HG03066 (cell line): ENCODE measurements around the gene PRDM15.

Experiments used
- ATAC-seq: cut with Tn5 transposase; IDR thresholded peaks from one replicate; pipeline ENCODE4 v1.9.1; 2021; ENCODE audit warnings: low read depth; ENCODE audit not compliant: unreplicated experiment

Gene PRDM15

GRCh38 chr21:41767606-41768436 lies 111.3 kb downstream of the PRDM15 start:
- no peak for ATAC-seq

DNA sequence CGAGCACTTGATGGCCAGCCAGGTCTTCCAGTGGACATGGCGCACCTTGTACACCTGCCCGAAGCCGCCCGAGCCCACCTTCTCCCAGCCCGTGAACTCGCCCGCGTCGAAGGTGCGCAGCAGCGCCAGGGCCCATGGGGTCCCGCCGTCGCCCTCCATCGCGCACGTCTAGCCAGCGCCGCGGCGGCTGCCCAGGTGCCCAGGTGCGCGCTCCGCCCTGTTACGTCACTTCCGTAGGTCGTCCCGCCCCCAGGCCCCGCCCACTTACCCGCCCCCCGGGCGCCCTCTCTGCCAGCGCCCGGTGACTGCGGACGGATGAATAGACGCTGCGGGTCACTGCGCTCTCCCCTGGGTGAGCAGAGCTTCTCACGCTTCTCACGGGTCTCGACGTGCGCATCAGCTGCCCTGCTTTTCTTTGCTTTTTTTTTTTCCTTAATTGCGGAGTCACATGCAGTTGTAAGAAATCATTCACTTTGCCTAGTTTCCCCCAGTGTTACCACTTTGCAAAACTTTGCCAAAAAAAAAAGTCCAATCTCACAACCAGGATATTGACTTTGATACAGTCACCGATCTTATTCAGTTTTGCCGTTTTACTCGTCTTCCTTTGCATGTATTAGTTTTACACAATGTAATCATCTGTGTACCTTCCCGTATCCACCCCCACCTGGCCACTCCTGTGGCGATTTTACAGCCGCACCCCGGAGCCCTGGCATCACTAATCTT lies 112.1 kb downstream of the PRDM15 start, which contains the start of gene RIPK4:
RIPK4 (minus strand) TSS at position 170 of the 723 bp plus-strand sequence; CDS start at position 159, 11 bp downstream.
- ATAC-seq: no peak

DNA sequence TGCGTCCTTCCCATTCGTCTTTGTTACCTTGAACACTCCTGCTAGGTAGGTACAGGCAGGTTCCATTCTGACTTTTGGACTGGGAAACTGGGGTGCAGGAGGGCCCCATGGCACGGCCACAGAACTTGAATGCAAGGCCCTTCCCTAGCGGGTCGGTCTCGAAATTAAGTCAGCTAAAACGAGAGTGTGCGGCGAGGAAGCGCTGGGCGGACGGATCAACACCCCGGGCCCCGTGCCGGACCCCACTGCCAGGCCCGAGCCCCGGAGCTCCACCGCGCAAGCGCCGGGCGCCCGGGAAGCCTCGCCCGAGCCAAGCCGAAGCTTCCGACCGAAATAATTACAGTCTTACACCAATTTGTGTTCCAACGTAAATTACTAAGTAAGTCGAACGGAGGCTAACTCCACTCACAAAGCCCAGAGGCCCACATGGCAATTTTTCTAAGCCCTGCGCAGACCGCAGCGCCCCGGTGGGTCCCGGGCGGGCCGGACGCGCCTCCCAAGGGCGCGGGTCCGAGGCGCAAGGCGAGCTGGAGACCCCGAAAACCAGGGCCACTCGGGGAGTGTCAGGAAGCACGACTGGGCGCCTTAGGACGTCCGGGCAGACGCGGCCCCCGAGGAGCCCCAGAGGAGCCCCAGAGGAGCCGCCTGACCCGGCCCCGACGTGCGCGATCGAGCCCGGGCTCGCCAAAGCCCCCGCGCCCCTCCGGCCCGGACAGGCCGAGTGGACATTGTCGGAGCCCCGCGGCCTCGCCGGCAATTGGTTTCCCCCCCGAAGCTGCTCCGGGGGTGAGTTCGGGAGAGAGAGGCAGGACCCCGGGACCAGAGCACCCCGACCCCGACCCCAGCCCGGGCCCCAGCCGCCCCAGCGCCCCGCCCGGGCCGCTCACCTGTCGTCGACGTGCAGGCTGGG lies 112.9 kb downstream of the PRDM15 start:
- ATAC-seq: no peak

GRCh38 chr21:41765420-41765821 lies 113.7 kb downstream of the PRDM15 start:
- no peak for ATAC-seq

- no peak for ATAC-seq
These were observed 114.4 kb downstream of the PRDM15 start for GRCh38 chr21:41764558-41765419.

GRCh38 chr21:41763996-41764395 lies 115.1 kb downstream of the PRDM15 start:
- ATAC-seq: no peak

DNA sequence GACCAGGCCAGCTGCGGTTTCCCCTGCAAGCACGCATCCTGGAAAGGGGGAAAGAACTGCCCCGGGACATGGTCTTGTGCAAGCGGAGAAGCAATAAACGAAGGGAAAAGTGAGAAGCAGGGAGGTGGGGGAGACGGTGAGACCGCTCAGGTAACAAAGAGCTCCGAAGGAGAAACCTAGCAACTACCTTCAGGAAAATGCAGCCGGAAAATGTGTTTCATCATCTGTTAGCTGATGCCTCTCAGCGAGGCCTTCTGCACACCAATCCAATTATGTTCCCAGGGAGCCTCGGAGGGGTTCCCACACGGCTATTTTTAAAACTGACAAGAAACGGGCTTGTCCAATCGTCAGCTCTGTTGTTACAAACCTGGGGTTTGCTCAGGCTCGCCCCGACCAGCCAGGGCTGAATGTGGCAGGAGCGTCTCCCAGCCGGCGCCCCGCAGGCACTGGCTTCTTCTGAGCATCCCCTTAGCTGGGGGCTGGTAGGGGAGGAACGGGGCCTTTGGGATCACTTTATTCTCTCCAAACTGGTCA lies 115.7 kb downstream of the PRDM15 start:
- no peak for ATAC-seq

DNA sequence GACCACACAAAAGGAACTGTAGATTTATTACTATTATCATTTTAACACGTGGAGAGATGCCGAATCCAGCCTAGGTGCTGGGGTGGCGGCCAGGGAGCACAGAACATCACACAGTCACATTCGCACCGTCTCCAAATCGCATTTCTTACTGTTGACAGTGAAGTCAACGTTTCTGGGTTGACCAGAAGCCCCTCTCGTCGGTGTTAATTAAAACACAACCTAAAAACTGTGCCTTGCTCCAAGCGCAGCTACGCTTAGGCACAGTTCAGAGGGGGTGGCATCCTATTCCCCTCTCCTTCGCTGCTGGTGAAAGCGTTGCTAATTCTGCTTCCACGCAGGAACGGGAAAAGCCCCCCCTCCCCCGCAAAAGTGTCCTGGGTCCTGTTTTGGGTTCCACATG lies 116.4 kb downstream of the PRDM15 start:
- no peak for ATAC-seq

GRCh38 chr21:41761934-41762635 lies 117.1 kb downstream of the PRDM15 start:
- ATAC-seq: no peak

GRCh38 chr21:41761211-41761933 lies 117.8 kb downstream of the PRDM15 start:
- ATAC-seq: no peak

DNA sequence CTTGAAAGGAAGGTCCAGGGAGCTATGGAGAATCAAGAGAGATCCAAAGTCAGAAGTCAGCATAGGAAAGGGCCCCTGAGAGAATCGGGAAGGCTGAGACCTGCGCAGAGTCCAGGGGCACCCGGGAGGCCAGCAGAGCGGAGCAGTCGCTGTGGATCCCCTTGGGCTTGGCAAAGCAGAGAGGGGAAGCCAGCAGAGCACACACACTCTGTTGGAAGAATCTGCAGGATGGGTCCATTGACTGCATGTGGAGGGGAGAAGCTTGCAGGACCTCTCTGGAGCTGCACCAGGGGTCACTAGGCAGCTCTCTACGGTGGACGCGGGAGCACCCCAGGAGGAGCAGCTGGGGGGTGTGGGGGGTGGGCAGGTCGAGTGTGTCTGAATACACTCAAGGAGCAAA lies 118.7 kb downstream of the PRDM15 start:
- no peak for ATAC-seq

GRCh38 chr21:41759926-41760325 lies 119.2 kb downstream of the PRDM15 start:
- no peak for ATAC-seq

DNA sequence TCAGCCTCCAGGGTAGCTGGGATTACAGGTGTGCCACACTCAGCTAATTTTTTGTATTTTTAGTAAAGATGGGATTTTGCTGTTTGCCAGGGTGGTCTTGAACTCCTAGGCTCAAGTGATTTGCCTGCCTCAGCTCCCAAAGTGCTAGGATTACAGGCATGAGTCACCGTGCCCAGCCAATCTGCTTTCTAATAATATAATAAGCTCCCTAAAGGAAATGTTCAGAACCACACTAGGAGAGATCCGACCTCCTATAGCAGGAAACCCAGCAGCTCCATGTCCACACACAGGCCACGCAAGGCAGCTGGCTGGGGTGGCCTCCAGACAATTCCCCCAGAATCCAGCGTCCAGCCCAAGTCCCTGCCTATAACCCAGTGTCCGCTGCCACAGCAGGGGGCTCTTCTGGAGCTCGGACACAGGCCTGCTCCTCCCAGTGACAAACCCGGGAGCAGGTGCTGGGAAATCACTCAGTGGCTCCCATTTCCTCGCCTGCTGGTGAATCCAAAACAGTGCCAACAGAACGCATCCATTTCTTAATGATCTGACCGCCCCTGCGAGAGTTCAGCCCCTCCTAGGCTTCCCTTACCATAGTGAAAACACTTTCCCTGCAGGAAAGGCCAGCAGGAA lies 119.8 kb downstream of the PRDM15 start:
- ATAC-seq: no peak

- no peak for ATAC-seq
These were observed 120.6 kb downstream of the PRDM15 start for GRCh38 chr21:41758550-41758949.

DNA sequence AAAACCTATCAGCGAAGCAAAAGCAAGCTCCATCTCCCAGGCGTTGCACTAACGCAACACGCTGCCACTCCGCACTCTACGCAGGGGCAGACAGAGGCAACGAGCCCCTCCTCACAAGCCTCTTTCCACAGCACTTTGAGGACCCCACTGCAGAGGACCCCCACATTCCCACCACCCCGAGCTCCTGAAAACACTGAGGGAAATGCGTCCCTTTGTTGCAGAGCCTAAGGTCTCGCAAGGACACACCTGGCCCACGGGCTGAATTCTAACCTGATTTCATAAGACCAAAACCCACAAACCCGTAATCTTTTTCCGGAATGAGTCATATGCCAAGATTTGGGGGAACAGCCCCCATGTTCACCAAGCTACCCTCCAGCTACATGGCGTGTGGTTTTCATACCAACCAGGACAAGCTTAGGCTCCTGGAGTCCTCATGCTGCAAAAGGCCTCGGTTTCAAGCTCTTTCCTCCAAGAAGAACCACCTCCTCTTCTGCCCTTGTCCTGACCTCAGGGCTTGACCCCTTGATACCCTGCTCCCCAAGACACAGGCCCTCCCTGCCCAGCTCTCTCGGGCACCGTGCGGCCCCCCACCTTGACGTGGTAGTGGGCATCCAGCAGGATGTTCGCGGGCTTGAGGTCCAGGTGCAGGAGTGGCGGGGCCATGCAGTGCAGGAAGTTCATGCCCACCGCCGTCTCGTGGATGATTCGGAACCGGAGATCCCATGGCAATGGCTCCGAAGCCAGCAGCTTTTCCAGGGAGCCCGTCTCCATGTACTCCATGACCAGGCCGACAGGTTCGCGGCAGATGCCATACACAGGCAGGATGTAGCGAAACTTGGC lies 123.0 kb downstream of the PRDM15 start:
- ATAC-seq: no peak

- no peak for ATAC-seq
These were observed 123.7 kb downstream of the PRDM15 start for GRCh38 chr21:41755258-41755933.
